Muscle layer of duodenum (tissue), 2 donors: ENCODE results near the gene PTPRG.
A peak's percentile ranks its signal among the peaks of the same experiment; 100 is the strongest.

Source experiments
- H3K27ac ChIP-seq: one replicate; pipeline ENCODE4 v1.7.0; 2013; ENCODE audit warnings: mild to moderate bottlenecking, low read length
- H3K27me3 ChIP-seq: one replicate; pipeline ENCODE4 v1.7.0; 2013; ENCODE audit warnings: low read depth, mild to moderate bottlenecking, control low read depth, low read length
- H3K36me3 ChIP-seq, 2 donors: one replicate each; pipeline ENCODE4 v1.7.0; 2013; ENCODE audit warnings: low read length in 2 of 2, control low read depth in 1 of 2, mild to moderate bottlenecking in 1 of 2; ENCODE audit not compliant: insufficient read depth in 2 of 2, control insufficient read depth in 1 of 2
- H3K4me1 ChIP-seq, 2 donors: one replicate each; pipeline ENCODE4 v1.7.0; 2013; ENCODE audit warnings: low read length in 2 of 2, mild to moderate bottlenecking in 2 of 2, control low read depth in 1 of 2, moderate library complexity in 1 of 2; ENCODE audit not compliant: insufficient read depth in 2 of 2, control insufficient read depth in 1 of 2
- H3K4me3 ChIP-seq, 2 donors: one replicate each; pipeline ENCODE4 v1.7.0; 2013; ENCODE audit warnings: low read length in 2 of 2, low read depth in 1 of 2, mild to moderate bottlenecking in 1 of 2
- H3K9me3 ChIP-seq, 2 donors: one replicate each; pipeline ENCODE4 v1.7.0; 2013; ENCODE audit warnings: low read length in 2 of 2, control low read depth in 1 of 2, mild to moderate bottlenecking in 1 of 2; ENCODE audit not compliant: control insufficient read depth in 1 of 2
- donor health status: healthy.

Gene PTPRG

GRCh38 chr3:61847784-61848462, 286.6 kb downstream of the PTPRG start:
- Histone ChIP-seq H3K9me3 (no peaks in the 10 kb centered on the region), H3K4me3 (no peak overlapping the region), H3K27me3 (no peaks in the 10 kb centered on the region), H3K27ac (peak overlapping the region; percentile 11), H3K36me3 (no peaks in the 10 kb centered on the region), H3K4me1 (peaks cover 19 to 20% of the 10 kb centered on the region in 2 donors)

- H3K4me1 ChIP-seq: peaks cover 19 to 20% of the 10 kb centered on the region in 2 donors
- H3K9me3 ChIP-seq: no peaks in the 10 kb centered on the region
- H3K4me3 ChIP-seq: no peak overlapping the region
Observed at GRCh38 chr3:61848885-61849284, 287.5 kb downstream of the PTPRG start.

GRCh38 chr3:61853912-61854311, 292.5 kb downstream of the PTPRG start:
- Histone ChIP-seq H3K27me3 (no peaks in the 10 kb centered on the region), H3K4me3 (no peak overlapping the region), H3K27ac (no peak overlapping the region), H3K4me1 (peaks cover 0 to 7% of the 10 kb centered on the region in 2 donors), H3K36me3 (no peaks in the 10 kb centered on the region), H3K9me3 (no peaks in the 10 kb centered on the region)

More at GRCh38 chr3:61848885-61849284, 287.5 kb downstream of the PTPRG start:
- peak overlapping the region; percentile 79 for H3K27ac ChIP-seq
- H3K36me3 ChIP-seq: no peaks in the 10 kb centered on the region
- no peaks in the 10 kb centered on the region for H3K27me3 ChIP-seq

GRCh38 chr3:61855211-61855610, 293.8 kb downstream of the PTPRG start:
- Histone ChIP-seq H3K9me3 (no peaks in the 10 kb centered on the region), H3K4me1 (no peaks in the 10 kb centered on the region), H3K4me3 (no peak overlapping the region), H3K27ac (no peak overlapping the region), H3K27me3 (no peaks in the 10 kb centered on the region), H3K36me3 (no peaks in the 10 kb centered on the region)

- Histone ChIP-seq H3K27me3 (no peaks in the 10 kb centered on the region), H3K36me3 (no peaks in the 10 kb centered on the region), H3K9me3 (no peaks in the 10 kb centered on the region), H3K27ac (no peak overlapping the region), H3K4me1 (peaks cover 0 to 11% of the 10 kb centered on the region in 2 donors), H3K4me3 (no peak overlapping the region)
Observed at GRCh38 chr3:61857297-61857696, 295.9 kb downstream of the PTPRG start.

- Histone ChIP-seq H3K36me3 (no peaks in the 10 kb centered on the region), H3K9me3 (no peaks in the 10 kb centered on the region), H3K27me3 (no peaks in the 10 kb centered on the region), H3K4me3 (no peak overlapping the region), H3K27ac (no peak overlapping the region), H3K4me1 (peaks cover 0 to 17% of the 10 kb centered on the region in 2 donors)
Observed at GRCh38 chr3:61858054-61858453, 296.7 kb downstream of the PTPRG start.

- Histone ChIP-seq H3K36me3 (no peaks in the 10 kb centered on the region), H3K4me3 (no peak overlapping the region), H3K27me3 (no peaks in the 10 kb centered on the region), H3K9me3 (no peaks in the 10 kb centered on the region), H3K27ac (no peak overlapping the region), H3K4me1 (peaks cover 0 to 49% of the 10 kb centered on the region in 2 donors)
Observed at GRCh38 chr3:61861410-61861809, 300.0 kb downstream of the PTPRG start.

GRCh38 chr3:61862614-61863289, 301.4 kb downstream of the PTPRG start:
- Histone ChIP-seq H3K27ac (no peak overlapping the region), H3K4me1 (peaks cover 0 to 49% of the 10 kb centered on the region in 2 donors), H3K36me3 (no peaks in the 10 kb centered on the region), H3K27me3 (no peaks in the 10 kb centered on the region), H3K4me3 (no peak overlapping the region), H3K9me3 (no peaks in the 10 kb centered on the region)

GRCh38 chr3:61863579-61863978, 302.2 kb downstream of the PTPRG start:
- no peak overlapping the region for H3K27ac ChIP-seq
- no peak overlapping the region for H3K4me3 ChIP-seq
- H3K4me1 ChIP-seq: peaks cover 0 to 49% of the 10 kb centered on the region in 2 donors
- no peaks in the 10 kb centered on the region for H3K9me3 ChIP-seq
- no peaks in the 10 kb centered on the region for H3K27me3 ChIP-seq
- no peaks in the 10 kb centered on the region for H3K36me3 ChIP-seq

GRCh38 chr3:61864886-61865285, 303.5 kb downstream of the PTPRG start:
- H3K27me3 ChIP-seq: no peaks in the 10 kb centered on the region
- H3K4me1 ChIP-seq: peaks cover 0 to 49% of the 10 kb centered on the region in 2 donors
- no peak overlapping the region for H3K27ac ChIP-seq
- no peaks in the 10 kb centered on the region for H3K36me3 ChIP-seq
- no peaks in the 10 kb centered on the region for H3K9me3 ChIP-seq
- H3K4me3 ChIP-seq: no peak overlapping the region

GRCh38 chr3:61865466-61866152, 304.2 kb downstream of the PTPRG start:
- Histone ChIP-seq H3K4me3 (no peak overlapping the region), H3K36me3 (no peaks in the 10 kb centered on the region), H3K27ac (no peak overlapping the region), H3K9me3 (no peaks in the 10 kb centered on the region), H3K27me3 (no peaks in the 10 kb centered on the region), H3K4me1 (peaks cover 0 to 49% of the 10 kb centered on the region in 2 donors)
